ENCODE data around the gene ANKS3. TPM values are rescaled to one million over a fixed set of nuclear protein-coding genes. Genes with fewer than 3 reads are reported as not detected.
A peak's percentile ranks its signal among the peaks of the same experiment; 100 is the strongest.

Gene ANKS3
- total RNA-seq, 1 experiment from 2014 or later: 35.0 TPM

- no peak overlapping the region for H3K4me3 Mint-ChIP-seq (ENCODE audit: unreplicated experiment)
- no peak overlapping the region for H3K27ac Mint-ChIP-seq (ENCODE audit: low read depth, unreplicated experiment)
- no peaks in the 10 kb centered on the region for H3K9me3 Mint-ChIP-seq (ENCODE audit: unreplicated experiment)
- ChIA-PET POLR2A (interaction anchor here (0.6 to 0.8 kb wide), 2 partner anchors 18 to 60 kb away, joined by 3 to 4 read pairs; no protein-coding TSS in a partner anchor), CTCF (interaction anchor here (0.6 to 1.0 kb wide), 3 partner anchors 10 to 174 kb away, joined by 3 to 6 read pairs (median 4); no protein-coding TSS in a partner anchor)
- H3K27me3 Mint-ChIP-seq (ENCODE audit: insufficient read depth, unreplicated experiment): no peaks in the 10 kb centered on the region
- peaks cover 51% of the 10 kb centered on the region for H3K36me3 Mint-ChIP-seq (ENCODE audit: insufficient read depth, unreplicated experiment)
- DNase-seq (ENCODE audit: unreplicated experiment): no peak
- intact Hi-C loops (cut with micrococcal nuclease): no loop called here
- peaks cover 15% of the 10 kb centered on the region for H3K4me1 Mint-ChIP-seq (ENCODE audit: insufficient read depth, unreplicated experiment)
- BruUV-seq (replicated peaks): no TSS peak
- TF ChIP-seq CTCF (IDR thresholded peaks at IDR 0.05; ENCODE audit: unreplicated experiment): no peak
These were observed 57.9 kb downstream of the ANKS3 start for GRCh38 chr16:4675864-4676786.

GRCh38 chr16:4674926-4675530, 59.0 kb downstream of the ANKS3 start:
- Mint-ChIP-seq H3K36me3 (ENCODE audit: insufficient read depth, unreplicated experiment) (peaks cover 46% of the 10 kb centered on the region), H3K4me1 (ENCODE audit: insufficient read depth, unreplicated experiment) (peaks cover 12% of the 10 kb centered on the region), H3K27ac (ENCODE audit: low read depth, unreplicated experiment) (no peak overlapping the region), H3K9me3 (ENCODE audit: unreplicated experiment) (no peaks in the 10 kb centered on the region), H3K27me3 (ENCODE audit: insufficient read depth, unreplicated experiment) (no peaks in the 10 kb centered on the region), H3K4me3 (ENCODE audit: unreplicated experiment) (no peak overlapping the region)
- intact Hi-C loops (cut with micrococcal nuclease): no loop called here
- ChIA-PET CTCF (interaction anchor here (1.0 kb wide), 1 partner anchor 9 kb away, joined by 6 read pairs; no protein-coding TSS in a partner anchor), POLR2A (interaction anchor here (0.7 kb wide), 1 partner anchor 654 kb away, joined by 3 read pairs; no protein-coding TSS in a partner anchor)
- no TSS peak for BruUV-seq (replicated peaks)
- TF ChIP-seq CTCF (IDR thresholded peaks at IDR 0.05; ENCODE audit: unreplicated experiment): no peak
- peak; percentile 48 for DNase-seq (ENCODE audit: unreplicated experiment)

- POLR2A ChIA-PET: interaction anchor here (0.6 to 0.7 kb wide), 2 partner anchors 509 to 549 kb away, joined by 3 read pairs; no protein-coding TSS in a partner anchor
- no peaks in the 10 kb centered on the region for H3K9me3 Mint-ChIP-seq (ENCODE audit: unreplicated experiment)
- H3K4me3 Mint-ChIP-seq (ENCODE audit: unreplicated experiment): no peak overlapping the region
- CTCF ChIA-PET: no interaction called here
- H3K36me3 Mint-ChIP-seq (ENCODE audit: insufficient read depth, unreplicated experiment): peaks cover 38% of the 10 kb centered on the region
- intact Hi-C loops (cut with micrococcal nuclease): no loop called here
- DNase-seq (ENCODE audit: unreplicated experiment): no peak
- peaks cover 7% of the 10 kb centered on the region for H3K4me1 Mint-ChIP-seq (ENCODE audit: insufficient read depth, unreplicated experiment)
- no peak overlapping the region for H3K27ac Mint-ChIP-seq (ENCODE audit: low read depth, unreplicated experiment)
- no TSS peak for BruUV-seq (replicated peaks)
- H3K27me3 Mint-ChIP-seq (ENCODE audit: insufficient read depth, unreplicated experiment): no peaks in the 10 kb centered on the region
- TF ChIP-seq CTCF (IDR thresholded peaks at IDR 0.05; ENCODE audit: unreplicated experiment): no peak
These were observed 60.6 kb downstream of the ANKS3 start for GRCh38 chr16:4673387-4674046.

All from MCF 10A (cell line).